Ectodermal cell (in vitro differentiated cells): ENCODE results near the gene ARID4B.
"Not testable (repeated sequence)": the region's sequence is repeated elsewhere in the genome, so short reads cannot be mapped to it uniquely, and the experiment has no call there.

ENCODE experiments used
- H3K27ac ChIP-seq: 2 replicates; pipeline ENCODE4 v1.7.0; 2013; ENCODE audit warnings: mild to moderate bottlenecking, low read depth, low read length; ENCODE audit not compliant: insufficient read depth, poor library complexity, severe bottlenecking
- H3K27me3 ChIP-seq: 2 replicates; pipeline ENCODE4 v1.7.0; 2013; ENCODE audit warnings: mild to moderate bottlenecking, low read length; ENCODE audit not compliant: insufficient read depth, control insufficient read depth, poor library complexity, severe bottlenecking
- H3K36me3 ChIP-seq: one replicate; pipeline ENCODE4 v1.7.0; 2013; ENCODE audit warnings: low read length; ENCODE audit not compliant: control insufficient read depth, insufficient read depth
- H3K4me1 ChIP-seq: one replicate; pipeline ENCODE4 v1.7.0; 2013; ENCODE audit warnings: low read length; ENCODE audit not compliant: control insufficient read depth, insufficient read depth
- H3K4me3 ChIP-seq: 2 replicates; pipeline ENCODE4 v1.7.0; 2013; ENCODE audit warnings: low read depth, low read length, control low read depth; ENCODE audit not compliant: insufficient read depth
- H3K9me3 ChIP-seq: 2 replicates; pipeline ENCODE4 v1.7.0; 2013; ENCODE audit warnings: mild to moderate bottlenecking, low read length, moderate library complexity; ENCODE audit not compliant: control insufficient read depth
- WGBS, 2 experiments: methylation state at CpG; one replicate each; pipeline ENCODE4 v1.1.7; 2013; ENCODE audit warnings: missing lambda C conversion rate in 2 of 2; 5-methylcytosine and 5-hydroxymethylcytosine counted together

ARID4B gene

DNA sequence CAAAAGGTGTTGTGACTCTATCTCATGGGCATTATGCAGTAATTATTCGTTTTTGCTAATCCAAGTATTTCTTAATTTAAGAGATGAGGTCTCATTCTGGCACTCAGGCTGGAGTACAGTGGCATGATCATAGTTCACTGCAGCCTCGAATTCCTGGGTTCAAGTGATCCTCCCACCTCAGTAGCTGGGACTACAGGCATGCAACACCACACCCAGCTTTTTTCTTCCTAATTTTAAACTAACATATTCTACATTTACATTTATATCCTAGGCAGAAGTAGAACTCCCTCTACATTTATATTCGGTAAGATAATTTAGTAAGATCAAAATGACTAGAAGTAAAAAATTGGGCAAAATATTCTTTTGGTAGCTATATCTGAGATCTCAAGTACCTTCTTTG lies 116.5 kb downstream of the ARID4B start:
- Histone ChIP-seq H3K9me3 (no peaks in the 10 kb centered on the region), H3K27ac (no peak overlapping the region), H3K4me3 (no peak overlapping the region), H3K36me3 (peaks cover 7% of the 10 kb centered on the region), H3K4me1 (no peaks in the 10 kb centered on the region), H3K27me3 (no peaks in the 10 kb centered on the region)
- 94 to 96% methylated on average over 2 of the region's 3 CpGs for WGBS, 2 experiments

DNA sequence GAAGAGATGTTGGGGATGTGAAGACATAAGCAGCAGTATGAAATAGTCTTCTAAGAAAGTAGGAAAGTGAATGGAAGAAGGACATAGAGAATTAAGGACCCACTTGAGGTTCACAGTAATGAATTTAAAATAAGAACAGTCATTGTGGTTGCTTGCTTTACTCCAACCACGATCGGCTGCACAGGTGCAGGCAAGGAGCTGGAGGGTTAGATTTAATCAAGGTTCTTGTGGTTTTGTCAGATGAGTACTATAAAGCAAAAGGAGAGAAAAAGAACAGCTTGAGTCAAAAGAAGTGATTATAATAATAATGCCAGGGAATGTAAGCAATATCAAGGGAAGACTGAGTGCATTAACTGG lies 120.8 kb downstream of the ARID4B start:
- Histone ChIP-seq H3K9me3 (no peaks in the 10 kb centered on the region), H3K27ac (no peak overlapping the region), H3K36me3 (peaks cover 7% of the 10 kb centered on the region), H3K4me1 (no peaks in the 10 kb centered on the region), H3K4me3 (no peak overlapping the region), H3K27me3 (no peaks in the 10 kb centered on the region)
- 95 to 96% methylated on average over 2 of the region's 2 CpGs for WGBS, 2 experiments

GRCh38 chr1:235206533-235207208 lies 121.3 kb downstream of the ARID4B start:
- Histone ChIP-seq H3K9me3 (no peaks in the 10 kb centered on the region), H3K27ac (no peak overlapping the region), H3K4me1 (no peaks in the 10 kb centered on the region), H3K4me3 (no peak overlapping the region), H3K36me3 (peaks cover 4% of the 10 kb centered on the region), H3K27me3 (no peaks in the 10 kb centered on the region)
- 96% methylated on average over 4 of the region's 4 CpGs for WGBS, 2 experiments

- 88 to 100% methylated on average over 2 to 3 of the region's 3 CpGs for WGBS, 2 experiments
- no peaks in the 10 kb centered on the region for H3K4me1 ChIP-seq
- peaks cover 4% of the 10 kb centered on the region for H3K36me3 ChIP-seq
- no peaks in the 10 kb centered on the region for H3K9me3 ChIP-seq
- H3K27me3 ChIP-seq, result no peaks in the 10 kb centered on the region
- no peak overlapping the region for H3K4me3 ChIP-seq
- no peak overlapping the region for H3K27ac ChIP-seq
These were observed 122.3 kb downstream of the ARID4B start for GRCh38 chr1:235205687-235206086.

- H3K27me3 ChIP-seq, result no peaks in the 10 kb centered on the region
- no peaks in the 10 kb centered on the region for H3K36me3 ChIP-seq
- H3K4me3 ChIP-seq, result no peak overlapping the region
- no peak overlapping the region for H3K27ac ChIP-seq
- H3K4me1 ChIP-seq, result no peaks in the 10 kb centered on the region
- WGBS, 2 experiments, result no CpG with 5 or more reads among the region's 1 CpG
- H3K9me3 ChIP-seq, result no peaks in the 10 kb centered on the region
These were observed 124.6 kb downstream of the ARID4B start for GRCh38 chr1:235203428-235203827.

- 92 to 94% methylated on average over 5 of the region's 5 CpGs for WGBS, 2 experiments
- not testable (repeated sequence) for H3K27me3 ChIP-seq, H3K4me3 ChIP-seq, H3K4me1 ChIP-seq, H3K36me3 ChIP-seq, H3K27ac ChIP-seq, H3K9me3 ChIP-seq
These were observed 125.5 kb downstream of the ARID4B start for GRCh38 chr1:235202447-235202846.

DNA sequence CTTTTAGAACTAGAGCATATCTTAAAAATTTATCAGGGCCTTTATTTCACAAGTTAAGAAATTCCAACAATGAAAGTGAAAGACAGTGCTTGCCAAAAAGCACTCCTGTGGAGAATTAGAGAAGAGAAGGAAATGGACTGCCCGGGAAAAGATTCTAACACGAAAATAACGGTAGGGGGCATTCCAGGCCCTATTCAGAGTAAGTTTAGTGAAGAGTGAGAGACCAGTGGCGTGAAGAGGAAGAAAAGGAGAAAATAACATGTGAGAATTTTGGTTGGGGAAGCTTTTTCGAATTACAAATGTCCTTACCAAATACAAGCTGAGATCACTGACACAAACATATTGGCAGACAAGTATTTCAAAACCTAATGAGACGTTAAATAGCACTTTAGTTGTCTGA lies 128.5 kb downstream of the ARID4B start:
- no peak overlapping the region for H3K4me3 ChIP-seq
- H3K9me3 ChIP-seq, result no peaks in the 10 kb centered on the region
- H3K27me3 ChIP-seq, result no peaks in the 10 kb centered on the region
- no peaks in the 10 kb centered on the region for H3K4me1 ChIP-seq
- WGBS, 2 experiments, result 0 to 10% methylated on average over 5 of the region's 6 CpGs
- H3K27ac ChIP-seq, result no peak overlapping the region
- no peaks in the 10 kb centered on the region for H3K36me3 ChIP-seq

GRCh38 chr1:235190431-235190830 lies 137.5 kb downstream of the ARID4B start:
- Histone ChIP-seq H3K4me3 (no peak overlapping the region), H3K36me3 (peaks cover 15% of the 10 kb centered on the region), H3K27ac (no peak overlapping the region)

GRCh38 chr1:235187316-235187715 lies 140.7 kb downstream of the ARID4B start:
- no peaks in the 10 kb centered on the region for H3K9me3 ChIP-seq
- 91 to 92% methylated on average over 4 of the region's 4 CpGs for WGBS, 2 experiments
- H3K36me3 ChIP-seq, result peaks cover 4% of the 10 kb centered on the region
- H3K4me3 ChIP-seq, result no peak overlapping the region
- no peaks in the 10 kb centered on the region for H3K27me3 ChIP-seq
- H3K4me1 ChIP-seq, result no peaks in the 10 kb centered on the region
- no peak overlapping the region for H3K27ac ChIP-seq

More at GRCh38 chr1:235190431-235190830, 137.5 kb downstream of the ARID4B start:
- no peaks in the 10 kb centered on the region for H3K27me3 ChIP-seq
- H3K9me3 ChIP-seq, result no peaks in the 10 kb centered on the region
- no peaks in the 10 kb centered on the region for H3K4me1 ChIP-seq

- 88 to 90% methylated on average over 8 of the region's 8 CpGs for WGBS, 2 experiments
- H3K27ac ChIP-seq, result no peak overlapping the region
- no peak overlapping the region for H3K4me3 ChIP-seq
- no peaks in the 10 kb centered on the region for H3K4me1 ChIP-seq
- H3K9me3 ChIP-seq, result no peaks in the 10 kb centered on the region
- no peaks in the 10 kb centered on the region for H3K27me3 ChIP-seq
- H3K36me3 ChIP-seq, result peaks cover 19% of the 10 kb centered on the region
These were observed 146.3 kb downstream of the ARID4B start for GRCh38 chr1:235181561-235182245.
